ENCODE results near the gene HSPBP1.
A peak's percentile ranks its signal among the peaks of the same experiment; 100 is the strongest.

HSPBP1 gene

GRCh38 chr19:55253842-55254624, 25.9 kb downstream of the HSPBP1 start:
- DNase-seq, result peak; percentile 52 to 64

DNA sequence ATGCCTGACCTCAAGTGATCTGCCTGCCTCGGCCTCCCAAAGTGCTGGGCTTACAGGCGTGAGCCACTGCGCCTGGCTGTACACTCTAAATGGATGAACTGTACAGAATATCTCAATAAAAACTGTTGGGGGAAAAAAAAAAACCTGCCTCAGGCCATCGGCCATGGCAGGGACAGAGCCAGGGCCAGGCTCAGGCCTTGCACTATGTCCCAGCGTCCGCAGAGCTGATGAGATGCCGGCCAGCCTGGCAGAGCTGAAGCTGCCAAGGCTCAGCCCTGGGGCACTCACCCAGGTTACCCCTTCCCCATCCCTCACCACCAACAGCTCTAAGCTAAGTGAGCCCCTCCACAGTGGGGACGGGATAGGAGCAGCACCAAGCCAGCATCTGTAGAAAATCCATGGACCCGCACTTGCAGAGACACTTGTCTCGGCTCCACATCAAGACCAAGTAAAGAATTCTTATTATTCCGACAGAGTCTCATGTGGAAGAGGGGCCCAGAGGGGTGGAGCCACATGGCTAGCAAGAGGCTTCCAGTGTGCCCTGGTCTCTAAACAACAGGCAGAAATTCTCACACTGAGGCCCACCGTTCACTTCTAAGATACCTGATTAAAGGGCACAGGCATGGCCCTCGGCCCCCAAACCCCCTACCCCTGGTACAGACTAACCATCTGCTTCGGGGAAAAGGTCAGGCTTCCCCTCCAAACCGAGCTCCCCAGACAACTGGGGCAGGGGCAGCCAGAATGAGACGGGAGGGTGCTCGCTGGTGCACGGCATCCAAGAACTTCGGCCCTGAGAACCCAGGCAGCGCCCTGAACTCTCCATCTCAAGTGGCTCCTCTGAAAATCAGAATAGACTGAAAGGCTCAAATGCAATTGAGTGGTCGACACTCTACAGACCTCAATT, 26.9 kb downstream of the HSPBP1 start:
- no peak for DNase-seq

GRCh38 chr19:55251341-55252081, 28.4 kb downstream of the HSPBP1 start:
- DNase-seq, result peak; percentile 54 to 68

DNA sequence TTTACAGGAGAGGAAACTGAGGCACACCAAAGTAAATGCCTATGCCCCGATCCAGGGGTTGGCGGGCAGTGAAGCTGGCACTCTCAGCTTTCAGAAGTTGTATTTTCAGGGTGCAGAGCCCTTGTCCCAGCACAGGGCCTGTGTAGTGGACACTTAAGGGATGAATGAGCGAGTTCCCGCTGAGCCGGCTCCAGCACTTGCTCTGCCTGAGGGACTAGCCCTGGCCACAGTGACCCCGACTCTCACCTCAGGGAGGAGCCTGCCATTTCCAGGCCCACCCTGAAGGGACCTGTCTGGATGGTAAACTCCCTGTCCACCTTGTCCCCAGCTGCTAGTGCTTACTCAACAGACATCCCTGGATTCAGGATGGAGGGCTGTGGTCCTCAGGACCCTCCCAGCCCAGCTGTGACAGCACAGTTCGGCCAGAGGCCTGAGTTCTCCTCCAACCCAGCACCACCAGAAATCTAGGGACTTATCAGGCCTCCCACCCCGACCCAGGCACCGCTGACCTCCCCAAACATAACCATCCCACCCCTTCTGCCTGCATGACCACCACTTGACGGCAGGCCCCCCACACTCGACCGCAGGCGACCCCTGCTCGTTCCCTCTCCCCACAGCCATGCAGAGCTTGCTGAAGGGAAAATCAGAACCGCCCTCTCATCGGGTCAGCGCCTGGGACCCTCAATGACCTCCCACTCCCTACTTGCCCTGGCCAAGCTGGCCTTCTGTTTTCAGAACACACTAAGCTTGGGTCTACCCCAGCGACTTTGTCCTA, 29.5 kb downstream of the HSPBP1 start:
- no peak for DNase-seq

DNA sequence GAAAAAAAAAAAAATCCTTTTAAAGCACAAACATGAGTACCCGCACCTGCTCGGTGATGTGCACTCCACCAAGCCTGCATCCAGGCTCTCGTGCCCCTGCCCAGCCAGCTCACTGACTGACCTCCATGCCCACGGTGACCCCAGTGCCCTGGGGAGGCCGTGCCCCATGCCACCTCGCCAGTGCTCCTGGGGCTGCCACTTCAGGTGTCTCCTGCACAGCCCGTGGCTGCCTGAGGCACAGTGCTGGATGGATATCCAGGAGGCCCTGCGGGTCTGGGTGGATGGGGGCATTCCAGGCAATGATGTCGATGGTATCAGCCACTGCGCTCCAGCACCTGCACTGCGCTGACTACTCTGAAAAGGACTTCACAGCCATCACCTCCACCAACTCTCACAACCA, 30.1 kb downstream of the HSPBP1 start:
- no peak for DNase-seq

- no peak for DNase-seq
These were observed 31.2 kb downstream of the HSPBP1 start for GRCh38 chr19:55248704-55249103.

DNA sequence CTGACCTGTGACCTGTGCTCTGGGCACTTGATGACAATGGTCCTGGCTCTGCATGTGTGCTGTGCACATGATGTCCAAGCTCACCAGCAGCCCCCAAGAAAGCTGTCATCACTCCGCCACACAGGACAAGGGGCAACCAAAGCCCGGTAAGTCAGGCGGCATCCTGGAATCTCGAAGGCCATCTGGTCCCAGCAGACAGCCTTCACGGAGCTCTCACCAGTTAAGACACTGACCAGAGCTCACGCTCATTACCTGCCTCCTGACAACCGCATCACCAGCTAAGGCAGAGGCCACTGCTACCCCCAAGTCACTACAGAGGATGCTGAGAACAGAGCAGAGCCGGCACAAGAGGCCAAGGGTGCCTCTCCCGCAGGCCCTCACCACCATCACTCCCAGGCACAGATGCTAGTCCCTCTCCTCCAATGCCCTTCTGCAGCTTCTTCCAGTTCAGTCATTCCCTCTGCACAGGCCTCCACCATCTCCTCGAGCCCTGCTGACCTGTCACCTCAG, 31.7 kb downstream of the HSPBP1 start:
- no peak for DNase-seq

- DNase-seq, result no peak
These were observed 32.2 kb downstream of the HSPBP1 start for GRCh38 chr19:55247621-55248099.

GRCh38 chr19:55246462-55247451, 33.2 kb downstream of the HSPBP1 start:
- DNase-seq, result no peak

GRCh38 chr19:55245236-55245904, 34.5 kb downstream of the HSPBP1 start:
- no peak for DNase-seq

DNA sequence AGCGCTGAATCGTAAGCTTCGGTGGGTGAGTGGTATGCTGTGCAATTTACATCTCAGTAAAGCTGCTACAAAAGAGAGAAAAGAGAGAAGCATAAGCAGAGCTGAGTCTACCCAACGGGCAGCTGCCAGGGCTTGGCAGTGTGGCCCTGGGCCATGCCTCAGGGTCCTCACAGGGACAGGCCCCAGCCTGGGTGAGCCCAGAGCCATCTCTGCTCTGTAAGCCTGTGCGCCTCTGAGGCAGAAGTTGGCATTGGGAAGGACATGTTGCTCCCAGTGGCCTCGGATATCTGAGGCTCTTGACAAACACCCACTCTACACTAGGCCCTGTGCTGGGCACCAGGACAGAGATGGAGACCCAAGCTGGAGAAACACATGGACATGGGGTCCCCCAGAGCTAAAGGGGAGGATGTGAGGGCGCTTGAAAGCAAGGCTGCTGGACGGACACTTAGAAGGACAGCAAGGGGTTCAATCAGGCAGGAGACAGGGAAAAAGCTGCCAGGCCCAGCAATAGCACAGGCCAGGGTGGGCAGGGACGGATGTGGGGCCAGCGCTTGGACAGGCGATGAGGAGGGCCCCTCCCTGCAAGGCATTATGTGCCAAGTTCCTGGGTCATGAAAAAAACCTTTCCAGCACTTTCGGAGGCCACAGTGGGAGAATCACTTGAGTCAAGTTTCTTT, 35.8 kb downstream of the HSPBP1 start:
- no peak for DNase-seq

DNA sequence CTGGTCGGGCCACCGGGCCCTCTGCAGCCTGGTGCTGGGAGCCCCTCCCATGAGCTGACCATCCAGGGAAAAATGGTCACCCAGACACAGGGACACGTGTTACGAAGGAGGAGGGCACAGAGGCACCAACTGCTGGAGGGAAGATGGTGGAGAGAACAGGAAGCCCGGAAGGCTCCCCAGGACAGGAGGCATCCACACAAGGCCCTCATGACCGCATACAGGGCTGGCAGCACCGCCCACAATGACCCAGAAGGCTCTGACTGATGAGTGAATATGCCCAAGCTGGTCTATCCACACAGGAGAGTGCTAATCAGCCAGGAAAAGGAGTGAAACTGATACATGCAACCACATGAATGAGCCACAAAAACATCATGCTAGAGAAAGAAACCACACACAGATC, 37.4 kb downstream of the HSPBP1 start:
- DNase-seq, result no peak

DNA sequence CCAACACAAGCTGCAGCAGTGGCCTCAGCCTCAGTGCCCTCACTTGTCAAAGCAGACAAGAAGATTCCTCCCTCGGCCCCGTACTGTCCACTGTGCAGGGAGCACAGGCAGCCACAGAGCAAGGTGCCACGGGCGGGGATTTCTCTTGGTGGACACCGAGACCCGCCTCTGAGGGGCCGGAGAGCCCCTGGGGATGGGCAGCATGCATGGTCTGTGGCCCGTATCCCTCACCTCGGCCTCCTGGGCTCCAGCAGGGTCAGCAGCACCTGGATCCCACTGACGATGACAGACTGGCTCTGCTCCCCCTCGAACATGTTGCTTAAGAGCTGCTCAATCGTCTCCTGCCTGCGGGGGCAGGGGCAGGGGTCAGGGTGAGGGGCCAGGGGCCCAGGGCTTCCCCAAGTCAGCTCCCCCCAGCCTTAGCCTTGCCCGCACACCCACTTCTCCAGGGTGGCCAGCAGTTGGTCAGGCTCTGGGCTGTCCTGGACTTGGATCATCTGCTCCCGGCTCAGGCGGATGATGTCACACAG, 37.9 kb downstream of the HSPBP1 start:
- no peak for DNase-seq

DNA sequence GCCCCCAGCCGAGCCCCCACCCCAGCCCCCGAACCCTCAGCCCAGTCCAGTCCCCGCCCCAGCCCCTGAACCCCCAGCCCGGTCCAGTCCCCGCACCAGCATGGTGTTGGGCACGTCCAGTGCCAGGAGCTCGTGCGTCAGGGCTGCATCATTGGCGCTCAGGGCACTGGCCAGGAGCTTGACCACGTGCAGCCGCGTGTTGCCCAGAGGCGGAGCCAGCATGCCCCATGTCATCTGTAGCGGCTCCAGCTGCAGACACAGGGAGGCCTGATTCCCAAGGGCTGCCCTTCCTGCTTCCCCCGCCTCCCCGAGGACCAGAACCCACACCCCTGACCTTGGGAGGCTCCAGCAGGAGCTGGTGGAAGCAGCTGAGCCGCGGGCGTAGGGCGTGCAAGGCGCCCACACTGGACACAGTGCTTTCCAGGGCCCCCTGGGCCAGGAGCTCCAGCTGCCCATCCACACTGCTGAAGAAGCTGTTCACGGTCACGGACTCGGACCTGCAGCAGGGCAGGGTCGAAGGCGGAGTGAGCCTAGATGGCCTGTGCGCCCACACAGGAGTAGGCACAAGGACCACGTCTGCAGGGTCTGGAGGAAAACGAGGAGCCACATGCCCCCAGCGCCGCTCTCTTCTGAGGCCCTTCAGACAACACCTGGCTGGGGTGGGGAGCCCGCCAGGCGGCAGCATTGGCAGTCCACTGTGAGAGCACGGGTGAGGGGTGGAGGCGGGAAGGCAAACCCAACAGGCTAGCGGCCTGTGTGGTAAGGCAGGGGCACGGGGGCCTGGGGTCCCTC, 38.6 kb downstream of the HSPBP1 start:
- DNase-seq, result no peak

- no peak for DNase-seq
These were observed 39.2 kb downstream of the HSPBP1 start for GRCh38 chr19:55240713-55241020.

GRCh38 chr19:55239004-55239403, 40.9 kb downstream of the HSPBP1 start:
- DNase-seq, result no peak

DNA sequence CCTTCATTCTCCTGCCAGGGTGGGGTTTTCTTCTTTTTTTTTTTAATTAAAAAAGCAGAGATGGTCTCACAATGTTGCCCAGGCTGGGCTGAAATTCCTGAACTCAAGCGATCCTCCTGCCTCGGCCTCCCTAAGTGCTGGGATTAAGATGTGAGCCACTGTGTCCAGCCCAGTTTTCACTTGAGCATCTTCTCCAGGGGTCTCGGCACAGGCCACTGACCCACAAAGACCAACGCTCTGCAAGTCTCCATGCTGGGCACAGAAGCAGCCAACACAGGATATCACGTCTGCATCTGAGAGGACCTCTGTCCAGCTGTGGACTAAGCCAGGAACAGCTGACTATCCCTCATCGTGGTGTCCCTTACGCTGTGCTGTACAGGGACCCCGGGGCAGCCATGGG, 41.9 kb downstream of the HSPBP1 start:
- DNase-seq, result no peak

DNA sequence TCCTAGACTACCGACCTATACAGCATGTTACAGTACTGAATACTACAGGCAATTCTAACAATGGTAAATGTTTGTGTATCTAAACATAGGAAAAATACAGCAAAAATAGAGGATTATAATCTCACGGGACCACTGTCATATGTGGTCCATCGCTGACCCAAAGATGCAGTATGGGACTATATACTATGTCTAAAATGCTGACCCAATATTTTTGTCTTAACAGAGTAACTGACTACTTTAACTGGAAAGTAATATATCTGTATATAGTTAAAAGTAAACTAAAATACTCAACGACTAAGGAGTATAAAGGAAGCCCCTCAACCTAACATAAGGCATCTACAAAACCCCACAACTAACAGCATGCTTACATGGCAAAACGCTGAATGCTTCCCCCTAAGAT, 46.9 kb downstream of the HSPBP1 start:
- no peak for DNase-seq

DNA sequence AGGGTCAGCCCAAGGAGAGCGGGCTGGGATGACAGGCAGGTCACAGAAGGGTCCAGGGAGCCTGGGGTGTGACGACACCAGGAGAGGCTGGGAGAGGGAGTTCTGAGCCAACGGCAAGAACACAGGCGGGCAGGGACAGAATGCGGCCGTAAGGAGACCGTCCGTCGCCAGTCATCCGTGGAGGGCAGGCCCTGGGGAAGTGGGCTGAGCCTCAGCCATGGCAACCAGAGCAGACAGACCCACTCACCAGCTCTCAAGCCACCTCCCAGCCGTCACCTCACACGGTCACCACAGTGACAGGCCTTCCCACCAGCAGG, 47.7 kb downstream of the HSPBP1 start:
- DNase-seq, result no peak

Measured in activated CD4-positive, alpha-beta T cell treated with anti-CD3 and anti-CD28 coated beads, Interleukin-2, amount 50 U/mL, for 48 hours (primary cell).